NB4 (cell line): ENCODE data around the gene GPR68.

Experiments
- DNase-seq: peaks from one replicate; pipeline ENCODE4 v3.0.0; 2010; ENCODE audit warnings: low read depth
- H3K4me3 ChIP-seq: one replicate; pipeline ENCODE4 v1.5.1; 2011; ENCODE audit warnings: mild to moderate bottlenecking, low read depth, low read length, moderate library complexity
- CTCF ChIP-seq: IDR thresholded peaks from one replicate; pipeline ENCODE4 v1.5.1; 2012; ENCODE audit warnings: low read depth, low read length
- MYC ChIP-seq: IDR thresholded peaks from 2 replicates; pipeline ENCODE4 v1.6.1; 2011; ENCODE audit warnings: low read depth, low read length
- POLR2A ChIP-seq: IDR thresholded peaks from 2 replicates; pipeline ENCODE4 v1.6.1; 2011; ENCODE audit warnings: mild to moderate bottlenecking; ENCODE audit not compliant: insufficient read length; ENCODE audit errors: extremely low read depth
- TF ChIP-seq, protein P1 (sequence below): IDR thresholded peaks from 2 replicates; pipeline ENCODE4 v1.6.1; 2011; ENCODE audit warnings: low read depth, low read length

The GPR68 gene

GRCh38 chr14:91279354-91279753, 34.9 kb upstream of the GPR68 start:
- TF ChIP-seq MYC (no peak), CTCF (no peak), POLR2A (no peak)
- TF ChIP-seq, protein P1, sequence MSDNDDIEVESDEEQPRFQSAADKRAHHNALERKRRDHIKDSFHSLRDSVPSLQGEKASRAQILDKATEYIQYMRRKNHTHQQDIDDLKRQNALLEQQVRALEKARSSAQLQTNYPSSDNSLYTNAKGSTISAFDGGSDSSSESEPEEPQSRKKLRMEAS = no peak
- no peak overlapping the region for H3K4me3 ChIP-seq
- no peak for DNase-seq

- no peak for DNase-seq
- H3K4me3 ChIP-seq = no peak overlapping the region
- TF ChIP-seq POLR2A = no peak
- TF ChIP-seq, protein P1 = no peak
Measured at GRCh38 chr14:91278383-91278715, 33.8 kb upstream of the GPR68 start.

DNA sequence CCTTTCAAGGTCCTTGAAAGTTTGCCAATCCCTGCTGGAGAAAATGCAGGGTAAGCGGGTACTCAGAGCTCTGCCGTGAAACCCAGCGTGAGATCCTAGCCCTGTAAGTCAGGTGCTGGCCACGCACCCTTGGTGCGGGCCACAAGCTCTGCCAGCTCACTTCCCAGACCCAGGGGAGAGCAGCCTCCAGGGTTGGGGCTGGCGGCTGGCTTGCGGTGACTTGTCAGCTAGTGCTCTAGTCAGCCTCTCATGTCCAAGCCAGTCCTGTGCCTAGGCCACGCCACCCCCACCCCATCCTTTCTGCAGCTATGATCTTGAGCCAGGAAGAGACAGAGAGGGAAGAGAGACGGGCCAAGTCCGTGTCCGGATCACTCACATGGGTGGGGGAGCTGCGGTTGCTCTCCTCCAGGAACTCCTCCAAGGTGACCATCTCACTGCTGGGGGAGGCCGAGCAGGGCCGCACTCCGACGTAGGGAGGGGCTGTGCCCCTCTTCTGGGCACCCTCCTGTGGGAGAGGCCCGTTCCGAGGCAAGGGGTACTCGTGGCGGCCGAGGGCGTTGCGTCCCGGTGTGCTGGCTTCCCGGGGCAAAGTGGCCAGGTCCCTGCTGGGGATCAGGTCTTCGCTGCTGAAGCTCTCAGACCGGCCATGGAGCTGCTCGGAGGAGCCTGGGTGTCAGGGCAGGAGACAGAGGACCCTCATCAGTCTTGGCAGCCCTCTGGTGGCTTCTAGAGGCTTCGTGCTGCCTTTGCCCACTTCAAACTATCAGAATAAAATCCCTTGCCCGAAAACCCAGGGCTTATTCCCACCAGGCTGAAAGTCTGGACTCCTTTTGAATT, 33.3 kb upstream of the GPR68 start:
- no peak for DNase-seq
- H3K4me3 ChIP-seq = no peak overlapping the region
- no peak for TF ChIP-seq POLR2A
- TF ChIP-seq, protein P1 = no peak

DNA sequence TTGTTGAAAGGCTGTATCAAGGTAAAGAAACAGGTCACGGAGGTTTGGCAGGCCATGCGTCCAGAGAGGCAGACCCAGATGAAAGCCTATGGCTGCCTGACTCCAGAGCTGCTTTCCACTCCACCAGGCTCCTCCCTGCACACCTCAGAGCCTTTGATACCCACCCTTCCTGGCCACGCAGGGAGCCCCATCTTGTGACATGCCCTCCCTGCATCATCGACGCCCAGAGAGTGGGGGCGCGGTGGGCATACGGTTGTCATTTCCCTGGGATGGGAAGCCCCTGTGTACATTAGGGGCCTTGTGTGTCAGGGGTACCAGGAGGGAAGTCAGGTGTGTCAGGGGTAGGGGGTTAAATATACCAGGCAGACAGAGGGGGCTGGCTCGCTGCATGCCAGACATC, 30.3 kb upstream of the GPR68 start:
- H3K4me3 ChIP-seq = no peak overlapping the region
- no peak for TF ChIP-seq POLR2A
- TF ChIP-seq, protein P1 = no peak
- TF ChIP-seq MYC = no peak
- TF ChIP-seq CTCF = no peak
- DNase-seq = no peak

- no peak overlapping the region for H3K4me3 ChIP-seq
- DNase-seq = no peak
- no peak for TF ChIP-seq POLR2A
- no peak for TF ChIP-seq CTCF
- TF ChIP-seq, protein P1 = no peak
- no peak for TF ChIP-seq MYC
Measured at GRCh38 chr14:91273885-91274273, 29.4 kb upstream of the GPR68 start.

- TF ChIP-seq MYC = no peak
- no peak for TF ChIP-seq CTCF
- TF ChIP-seq, protein P1 = no peak
- TF ChIP-seq POLR2A = no peak
- no peak overlapping the region for H3K4me3 ChIP-seq
- DNase-seq = no peak
Measured at GRCh38 chr14:91273273-91273884, 28.9 kb upstream of the GPR68 start.
